GM18505 (cell line): ENCODE data around the gene CYBC1.

Source experiments
- ATAC-seq: cut with Tn5 transposase; IDR thresholded peaks from one replicate; pipeline ENCODE4 v1.9.1; 2021; ENCODE audit not compliant: unreplicated experiment
- POLR2A ChIP-seq: IDR thresholded peaks from 4 replicates; pipeline ENCODE4 v1.6.1; 2011; ENCODE audit warnings: borderline replicate concordance; ENCODE audit not compliant: insufficient read depth, insufficient read length; ENCODE audit errors: extremely low read depth

CYBC1 gene

DNA sequence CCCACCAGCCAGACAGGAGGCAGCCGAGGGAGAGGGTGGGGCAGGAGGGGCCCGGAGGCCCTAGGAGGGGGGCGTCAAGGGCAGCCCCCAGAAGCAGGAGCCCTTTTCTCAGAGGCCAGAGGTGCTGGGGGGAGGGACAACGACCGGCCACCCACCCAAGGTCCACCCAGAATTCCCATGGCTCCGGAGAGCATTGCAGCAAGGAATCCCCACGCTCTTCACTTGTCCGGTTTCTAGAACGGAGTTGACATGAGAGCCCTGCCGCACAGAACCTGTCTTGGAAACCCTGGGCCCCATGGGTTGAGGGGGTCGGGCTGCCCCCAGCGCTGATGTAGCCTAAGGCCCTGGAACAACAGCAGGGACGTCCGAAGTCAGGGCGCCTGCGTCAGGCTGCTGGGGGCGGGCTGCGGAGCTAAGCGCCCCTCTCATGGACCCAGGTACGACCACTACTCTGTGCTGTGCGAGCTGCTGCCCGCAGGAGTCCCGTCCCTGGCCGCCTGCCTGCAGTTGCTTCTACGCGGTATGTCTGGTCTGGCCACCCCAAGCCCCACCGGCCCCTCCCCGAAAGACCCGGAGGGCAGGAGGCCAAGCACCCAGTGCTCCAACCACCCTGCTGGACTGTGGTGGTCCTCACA lies 11.2 kb downstream of the CYBC1 start:
- TF ChIP-seq POLR2A = no peak
- no peak for ATAC-seq

DNA sequence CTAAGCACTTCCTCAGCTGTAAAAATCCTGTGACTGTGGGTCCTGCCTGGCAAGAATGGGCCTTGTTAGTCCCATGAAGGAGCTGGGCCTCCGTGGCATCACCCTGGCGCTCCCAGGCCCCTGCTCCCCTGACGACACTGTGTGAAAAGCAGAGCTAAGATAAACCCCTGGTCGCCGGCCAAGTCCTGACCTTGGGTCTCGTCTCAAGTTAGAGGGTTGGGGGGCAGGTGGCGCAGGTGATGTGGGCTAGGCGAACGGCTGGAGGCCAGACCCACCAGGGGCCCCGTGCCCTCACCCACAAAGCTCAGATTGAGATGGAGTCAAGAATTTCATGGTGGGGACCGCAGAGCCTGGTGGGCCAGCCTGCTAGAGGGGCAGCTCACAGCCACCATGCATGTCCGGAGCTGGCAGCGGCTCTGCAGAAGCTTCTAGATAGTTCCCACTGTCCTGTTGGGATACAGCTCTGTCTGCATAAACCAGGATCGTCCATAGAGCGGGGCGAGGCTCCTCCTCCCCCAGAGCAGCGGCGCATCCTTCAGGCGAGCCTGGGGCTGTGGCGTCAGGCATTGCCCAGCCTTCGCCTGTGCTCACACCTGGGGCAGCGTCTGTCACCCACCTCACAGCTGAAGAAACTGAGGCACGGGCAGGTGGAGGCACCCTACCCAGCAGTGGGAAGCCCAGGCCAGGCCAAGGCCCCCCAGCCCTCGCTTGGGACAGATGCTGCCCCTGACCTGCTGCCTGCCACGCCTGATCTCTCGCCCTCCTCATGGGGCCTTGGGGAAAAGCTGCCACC lies 12.0 kb downstream of the CYBC1 start:
- ATAC-seq = no peak
- no peak for TF ChIP-seq POLR2A

- ATAC-seq = no peak
- no peak for TF ChIP-seq POLR2A
These were observed 13.3 kb downstream of the CYBC1 start for GRCh38 chr17:82437325-82437668.

DNA sequence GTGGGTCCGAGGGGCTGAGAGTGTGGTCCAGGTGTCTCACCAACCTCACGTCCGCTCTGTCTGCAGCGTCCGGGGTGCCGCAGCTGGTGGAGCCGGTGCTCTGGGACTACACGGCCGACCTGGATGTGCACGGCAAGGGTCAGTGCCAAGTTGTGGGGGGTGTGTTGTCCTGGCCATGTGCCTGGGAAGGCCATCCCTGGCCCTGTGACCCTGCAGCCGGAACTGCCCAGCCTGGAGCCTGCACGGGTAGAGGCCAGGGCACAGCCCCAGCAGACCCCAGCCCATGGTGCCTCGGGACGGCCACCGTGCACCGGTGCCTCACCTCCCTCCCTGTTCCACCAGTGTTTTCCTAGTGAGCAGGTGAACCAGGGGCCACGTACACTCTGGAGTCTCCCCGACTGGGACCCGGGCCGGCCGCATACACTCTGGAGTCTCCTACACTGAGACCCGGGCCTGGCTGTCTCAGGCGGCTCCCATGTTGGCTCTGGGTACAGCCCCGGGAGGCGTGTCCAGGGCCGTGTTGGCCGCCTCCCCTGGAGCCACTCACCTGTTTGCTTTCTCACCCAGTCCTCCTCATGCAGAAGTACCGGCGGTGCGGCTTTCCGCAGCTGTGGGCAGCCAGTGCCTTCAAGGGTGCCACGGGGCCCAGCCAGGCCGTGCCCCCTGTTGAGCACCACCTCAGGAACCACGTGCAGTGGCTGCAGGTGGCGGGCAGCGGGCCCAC lies 13.8 kb downstream of the CYBC1 start:
- no peak for TF ChIP-seq POLR2A
- no peak for ATAC-seq

DNA sequence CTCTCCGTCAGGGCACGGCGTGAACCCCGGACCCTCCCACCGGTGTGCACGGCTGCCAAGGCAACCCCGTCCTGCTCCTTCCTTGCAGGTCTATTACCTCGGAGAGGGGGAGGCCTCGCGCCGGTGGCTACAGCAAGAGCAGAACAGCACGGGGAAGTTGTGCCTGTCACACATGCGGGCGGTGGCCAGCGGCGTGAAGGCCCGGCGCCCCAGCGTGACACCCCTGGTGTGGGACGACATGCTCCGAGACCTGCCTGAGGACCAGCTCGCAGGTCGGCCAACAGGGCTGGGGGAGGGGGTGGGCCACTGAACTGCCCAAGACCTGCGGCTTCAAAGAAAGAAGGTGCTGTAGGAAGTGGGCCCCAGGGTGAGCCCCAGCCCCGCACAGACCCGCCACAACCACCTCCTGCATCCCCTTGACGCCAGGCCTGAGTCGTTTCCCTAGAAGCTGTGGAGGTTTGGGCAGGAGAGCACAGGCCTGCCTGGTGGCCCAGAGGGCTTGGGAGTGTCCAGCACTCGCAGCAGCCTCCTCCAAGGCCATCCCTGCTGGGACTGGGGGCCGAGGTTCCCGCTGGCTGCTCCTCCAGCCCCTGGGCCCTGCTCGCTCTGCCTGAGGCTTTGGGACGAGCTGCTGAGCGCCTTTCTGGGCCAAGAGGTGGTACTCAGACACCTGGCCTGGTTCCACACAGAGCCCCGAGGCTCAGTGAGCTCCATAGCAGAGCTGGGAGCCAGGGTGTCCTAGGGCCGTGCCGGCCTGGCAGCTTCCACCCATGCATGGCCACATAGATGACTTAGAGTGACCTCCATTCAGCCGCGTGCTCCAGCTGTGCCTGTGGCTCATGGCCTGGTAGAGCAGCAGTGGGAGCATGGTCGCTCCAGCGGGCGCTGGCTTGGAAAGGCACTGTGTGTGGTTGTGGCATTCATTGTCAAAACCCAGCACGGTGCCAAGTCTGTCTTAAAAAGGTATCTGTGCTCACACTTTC lies 14.7 kb downstream of the CYBC1 start:
- no peak for ATAC-seq
- TF ChIP-seq POLR2A = no peak

DNA sequence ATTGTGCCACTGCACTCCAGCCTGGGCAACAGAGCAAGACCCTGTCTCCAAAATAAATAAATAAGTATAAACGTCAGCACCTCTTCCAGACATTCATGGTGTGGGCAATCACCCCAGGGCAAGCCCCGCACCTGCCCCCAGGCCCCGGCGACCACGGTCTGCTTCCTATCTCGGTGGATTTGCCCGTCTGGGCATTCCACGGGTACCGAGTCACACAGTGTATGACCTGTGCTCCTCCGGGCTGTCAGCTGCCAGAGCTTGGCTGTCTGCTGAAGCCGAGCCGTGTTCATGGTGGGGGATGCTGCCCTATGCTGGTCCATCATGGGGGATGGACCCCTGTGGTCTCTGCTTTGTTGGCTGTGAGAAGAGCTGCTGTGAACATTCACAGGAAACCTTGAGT lies 15.4 kb downstream of the CYBC1 start:
- TF ChIP-seq POLR2A = no peak
- no peak for ATAC-seq

DNA sequence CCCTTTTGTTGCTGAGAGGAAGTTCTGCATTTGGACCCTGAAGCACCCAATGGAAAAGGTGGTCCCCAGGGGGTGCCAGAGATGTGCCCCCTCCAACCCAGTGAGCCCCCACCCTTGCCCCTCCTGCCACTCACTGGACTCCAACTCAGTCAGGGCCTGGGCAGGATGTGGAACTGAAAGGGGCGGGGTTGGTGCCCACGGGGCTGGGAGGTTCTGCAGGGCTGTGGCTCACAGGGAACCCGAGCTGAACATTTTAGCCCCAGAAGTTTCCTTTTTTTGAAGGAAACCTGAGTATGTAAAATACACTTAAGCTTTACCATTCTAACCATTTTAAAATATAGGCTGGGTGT lies 16.4 kb downstream of the CYBC1 start:
- no peak for ATAC-seq
- no peak for TF ChIP-seq POLR2A

GRCh38 chr17:82433560-82434215 lies 16.9 kb downstream of the CYBC1 start:
- TF ChIP-seq POLR2A = no peak
- no peak for ATAC-seq

DNA sequence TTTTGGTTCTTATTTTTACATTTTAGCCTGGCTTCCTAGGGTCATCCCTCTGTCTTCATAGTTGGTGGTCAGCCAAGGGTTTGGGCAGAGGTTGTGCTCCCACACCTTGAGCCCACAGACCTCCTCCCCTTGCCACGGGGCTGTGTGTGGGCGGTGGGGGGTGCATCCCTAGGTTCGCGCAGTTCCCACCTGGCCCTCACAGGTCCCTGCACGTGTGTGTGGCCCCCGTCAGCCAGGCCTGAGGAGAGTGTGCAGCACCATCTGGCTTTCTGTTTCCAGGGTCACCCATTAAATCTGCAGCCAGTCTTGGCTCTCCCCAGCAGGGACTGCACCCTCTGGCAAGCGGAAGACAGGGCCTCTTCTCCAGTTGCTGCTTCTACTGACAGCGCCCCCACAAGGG lies 18.5 kb downstream of the CYBC1 start:
- no peak for ATAC-seq
- no peak for TF ChIP-seq POLR2A

DNA sequence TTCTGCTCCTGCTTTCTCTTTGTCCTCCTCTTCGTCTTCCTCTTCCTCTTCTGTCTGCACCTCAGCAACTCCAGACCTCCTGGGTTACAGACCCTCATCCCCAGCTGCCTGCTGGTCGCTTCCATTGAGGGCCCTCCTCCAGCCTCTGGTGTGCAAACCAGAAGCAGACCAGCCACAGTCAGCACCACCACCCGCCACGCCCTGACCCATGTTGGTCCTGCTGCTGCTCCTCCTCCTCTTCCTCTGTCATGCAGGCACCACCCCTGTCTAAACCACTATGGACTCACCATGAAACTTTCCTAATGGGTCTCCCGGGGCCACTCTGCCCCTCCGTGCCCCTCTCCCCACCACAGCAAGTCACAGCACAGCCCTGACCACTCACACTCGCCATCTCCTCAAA lies 20.7 kb downstream of the CYBC1 start:
- no peak for ATAC-seq
- TF ChIP-seq POLR2A = no peak

GRCh38 chr17:82428546-82428945 lies 22.0 kb downstream of the CYBC1 start:
- TF ChIP-seq POLR2A = no peak
- no peak for ATAC-seq

DNA sequence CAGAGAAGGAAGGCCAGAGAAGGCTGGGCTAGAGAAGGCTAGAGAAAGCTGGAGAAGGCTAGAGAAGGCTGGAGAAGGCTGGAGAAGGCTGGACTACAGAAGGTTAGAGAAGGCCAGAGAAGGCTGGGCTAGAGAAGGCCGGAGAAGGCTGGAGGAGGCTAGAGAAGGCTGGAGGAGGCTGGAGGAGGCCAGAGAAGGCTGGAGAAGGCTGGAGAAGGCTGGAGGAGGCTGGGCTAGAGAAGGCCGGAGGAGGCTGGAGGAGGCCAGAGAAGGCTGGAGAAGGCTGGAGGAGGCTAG lies 25.7 kb downstream of the CYBC1 start:
- TF ChIP-seq POLR2A = no peak
- no peak for ATAC-seq
